HG03342 (cell line): ENCODE measurements around the gene SSH3.

Experiments used
- ATAC-seq: cut with Tn5 transposase; IDR thresholded peaks from one replicate; pipeline ENCODE4 v1.9.1; 2021; ENCODE audit warnings: mild to moderate bottlenecking, moderate library complexity; ENCODE audit not compliant: unreplicated experiment

SSH3 gene

GRCh38 chr11:67345247-67345919 lies 42.1 kb downstream of the SSH3 start:
- no peak for ATAC-seq

- ATAC-seq, result no peak
Observed at GRCh38 chr11:67345920-67346819, 42.8 kb downstream of the SSH3 start.

GRCh38 chr11:67347964-67348749 lies 44.8 kb downstream of the SSH3 start:
- ATAC-seq, result no peak

- no peak for ATAC-seq
Observed at GRCh38 chr11:67349036-67349435, 45.7 kb downstream of the SSH3 start.

- no peak for ATAC-seq
Observed at GRCh38 chr11:67349457-67349856, 46.1 kb downstream of the SSH3 start.

- no peak for ATAC-seq
Observed at GRCh38 chr11:67349928-67350465, 46.7 kb downstream of the SSH3 start.

- ATAC-seq, result no peak
Observed at GRCh38 chr11:67351275-67352005, 48.1 kb downstream of the SSH3 start.

GRCh38 chr11:67352546-67353316 lies 49.4 kb downstream of the SSH3 start:
- peak; percentile 17 for ATAC-seq

- peak; percentile 75 for ATAC-seq
Observed at GRCh38 chr11:67353317-67354074, 50.2 kb downstream of the SSH3 start, which contains the start of gene POLD4. POLD4 (minus strand) TSS chr11:67353546; CDS start chr11:67353399, 147 bp downstream.

- no peak for ATAC-seq
Observed at GRCh38 chr11:67354075-67355022, 51.0 kb downstream of the SSH3 start.

GRCh38 chr11:67355023-67355793 lies 51.9 kb downstream of the SSH3 start:
- ATAC-seq, result no peak

GRCh38 chr11:67355794-67356386 lies 52.6 kb downstream of the SSH3 start:
- ATAC-seq, result no peak

- no peak for ATAC-seq
Observed at GRCh38 chr11:67356387-67356863, 53.1 kb downstream of the SSH3 start.

GRCh38 chr11:67356864-67357561 lies 53.7 kb downstream of the SSH3 start:
- ATAC-seq, result no peak

- ATAC-seq, result no peak
Observed at GRCh38 chr11:67357831-67358670, 54.7 kb downstream of the SSH3 start.
